ENCODE measurements around the gene TSACC.

Gene TSACC

DNA sequence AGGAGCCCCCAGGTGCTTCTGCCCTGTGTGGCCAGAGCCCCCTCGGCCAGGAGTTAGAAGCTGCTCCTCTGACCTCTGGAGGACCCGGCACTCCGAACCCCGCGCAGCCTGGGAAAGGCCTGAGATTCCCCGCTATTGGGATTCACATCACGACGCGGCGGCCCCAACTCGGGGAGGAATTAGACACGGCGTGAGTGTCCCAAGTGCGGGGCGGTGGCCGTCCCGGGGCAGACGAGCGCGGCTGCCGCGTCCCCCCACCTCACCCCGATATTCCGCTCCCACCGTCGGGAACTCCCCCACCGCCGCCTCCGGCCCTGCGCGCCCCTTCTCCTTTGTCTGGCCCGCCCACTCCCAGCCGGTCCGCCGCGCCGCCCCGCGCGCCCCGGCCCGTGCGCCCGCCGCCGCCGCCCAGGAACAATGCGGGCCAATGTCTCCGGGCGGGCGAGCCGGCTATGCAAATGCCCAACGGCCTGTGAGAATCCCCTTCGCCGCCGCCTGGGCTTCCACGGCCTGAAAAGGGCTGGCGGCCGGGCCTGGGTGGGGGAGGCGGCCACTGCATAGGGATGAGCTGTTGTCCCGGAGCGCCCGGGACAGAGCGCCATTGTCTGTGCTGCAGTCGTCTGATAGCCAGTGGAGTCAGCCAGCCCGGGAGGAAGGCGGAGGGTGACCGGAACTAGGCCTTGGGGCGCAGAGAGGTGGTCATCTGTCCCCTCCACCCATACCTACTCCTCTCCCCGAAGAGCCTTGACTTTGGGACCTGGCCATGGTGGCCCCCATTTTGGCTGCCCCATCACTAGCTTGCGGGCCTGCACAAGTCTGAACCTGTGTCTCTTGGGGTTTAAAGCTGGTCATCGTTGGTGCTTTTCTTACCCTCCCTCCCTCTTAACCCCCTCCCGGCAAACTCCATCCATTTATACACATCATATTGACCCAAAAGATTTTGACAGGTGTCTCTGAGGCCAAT lies 50.1 kb downstream of the TSACC start:
- Mint-ChIP-seq H3K36me3 (ENCODE audit: low read depth) (no peaks in the 10 kb centered on the region), H3K4me3 (no peak overlapping the region), H3K4me1 (ENCODE audit: low read depth) (peaks cover 4% of the 10 kb centered on the region), H3K27ac (no peak overlapping the region), H3K27me3 (ENCODE audit: low read depth) (peaks cover 48% of the 10 kb centered on the region), H3K9me3 (no peaks in the 10 kb centered on the region)
- no peak for DNase-seq (ENCODE audit: low spot score)

DNA sequence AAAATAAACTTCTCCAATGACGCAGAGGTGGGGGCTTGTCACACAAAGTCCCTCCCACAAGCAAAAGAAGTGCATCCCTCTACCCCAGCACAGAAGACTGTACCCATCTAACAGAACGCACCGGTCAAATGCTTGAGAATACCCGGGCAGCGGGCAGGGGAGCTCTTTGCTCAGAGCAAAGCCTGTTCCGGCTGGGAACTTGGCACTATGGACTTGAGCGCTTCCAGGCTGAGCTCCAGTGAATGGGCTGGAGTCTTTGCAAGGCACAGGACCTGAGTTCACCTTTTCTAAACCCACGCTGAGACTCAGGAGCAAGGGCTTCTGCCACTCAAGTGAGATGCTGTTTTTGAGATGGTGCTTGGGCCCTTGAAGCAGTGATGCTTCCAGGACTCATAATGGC lies 51.0 kb downstream of the TSACC start:
- no peaks in the 10 kb centered on the region for H3K36me3 Mint-ChIP-seq (ENCODE audit: low read depth)
- H3K9me3 Mint-ChIP-seq: no peaks in the 10 kb centered on the region
- H3K27ac Mint-ChIP-seq: no peak overlapping the region
- H3K27me3 Mint-ChIP-seq (ENCODE audit: low read depth): peaks cover 48% of the 10 kb centered on the region
- H3K4me3 Mint-ChIP-seq: no peak overlapping the region
- H3K4me1 Mint-ChIP-seq (ENCODE audit: low read depth): peaks cover 4% of the 10 kb centered on the region
- DNase-seq (ENCODE audit: low spot score): no peak

DNA sequence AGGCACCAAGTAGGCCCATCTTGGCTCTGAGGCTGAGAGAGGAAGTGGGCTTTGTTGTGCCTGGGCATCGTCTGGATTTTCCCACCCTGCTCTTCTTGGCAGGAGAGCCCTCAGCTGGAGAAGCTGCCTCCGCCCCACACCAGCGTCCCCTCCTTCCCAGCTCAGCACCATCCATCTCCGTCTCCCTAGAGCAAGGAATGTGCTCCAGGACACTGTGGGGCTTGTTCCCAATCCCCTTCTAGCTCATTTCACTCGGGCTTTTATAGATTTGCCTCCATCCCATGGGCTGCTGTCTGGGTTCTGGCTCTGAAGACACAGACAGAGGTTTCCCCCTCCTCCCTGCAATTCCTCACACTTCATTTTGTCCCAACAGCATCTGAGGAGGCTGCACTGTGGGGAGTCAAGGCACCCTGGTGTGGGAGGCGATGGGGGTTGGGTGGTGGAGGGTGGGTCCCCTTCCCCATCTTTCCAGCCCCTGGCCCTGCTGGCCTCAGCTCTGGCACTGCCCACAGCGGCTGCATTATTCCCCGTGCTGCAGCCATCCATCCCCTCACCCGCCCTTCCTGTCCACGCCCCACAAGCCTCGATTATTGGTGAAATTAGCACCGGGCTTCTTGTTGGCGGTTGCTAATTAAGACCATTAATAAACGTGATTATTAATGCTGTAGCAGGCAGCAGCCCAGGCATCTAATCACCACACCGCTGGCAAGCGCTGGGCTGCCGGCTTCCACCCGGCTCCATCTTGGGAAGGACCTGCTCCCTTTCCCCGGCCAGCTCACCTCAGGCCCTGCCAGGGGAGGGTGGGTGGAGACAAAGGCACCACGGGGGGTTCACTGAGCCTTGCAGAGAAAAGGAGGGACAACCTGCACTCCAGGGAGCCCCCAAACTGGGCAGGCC lies 52.4 kb downstream of the TSACC start:
- H3K9me3 Mint-ChIP-seq: no peaks in the 10 kb centered on the region
- no peak overlapping the region for H3K4me3 Mint-ChIP-seq

DNA sequence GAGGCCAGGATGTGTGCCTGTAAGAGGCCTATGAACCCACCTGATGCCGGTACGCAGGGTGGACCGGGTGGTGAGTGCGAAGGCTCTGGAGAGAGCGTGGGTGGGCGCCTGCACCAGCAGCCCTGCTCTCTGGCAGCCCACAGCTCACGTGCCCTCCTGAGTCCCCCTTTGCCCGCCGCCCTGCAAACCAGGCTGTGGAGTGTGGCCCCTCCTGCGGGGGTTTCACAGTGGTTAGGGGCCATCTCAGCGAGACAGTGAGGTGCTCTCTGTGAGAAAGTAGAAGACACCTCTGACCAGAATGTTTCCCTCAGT lies 53.0 kb downstream of the TSACC start:
- DNase-seq (ENCODE audit: low spot score): no peak
- H3K36me3 Mint-ChIP-seq (ENCODE audit: low read depth): no peaks in the 10 kb centered on the region
- H3K27ac Mint-ChIP-seq: no peak overlapping the region
- H3K4me3 Mint-ChIP-seq: no peak overlapping the region
- no peaks in the 10 kb centered on the region for H3K9me3 Mint-ChIP-seq
- peaks cover 47% of the 10 kb centered on the region for H3K27me3 Mint-ChIP-seq (ENCODE audit: low read depth)
- H3K4me1 Mint-ChIP-seq (ENCODE audit: low read depth): no peaks in the 10 kb centered on the region

More for the DNA sequence above, 52.4 kb downstream of the TSACC start:
- H3K27me3 Mint-ChIP-seq (ENCODE audit: low read depth): peaks cover 52% of the 10 kb centered on the region
- DNase-seq (ENCODE audit: low spot score): no peak
- no peaks in the 10 kb centered on the region for H3K36me3 Mint-ChIP-seq (ENCODE audit: low read depth)
- H3K27ac Mint-ChIP-seq: no peak overlapping the region
- H3K4me1 Mint-ChIP-seq (ENCODE audit: low read depth): peaks cover 3% of the 10 kb centered on the region

DNA sequence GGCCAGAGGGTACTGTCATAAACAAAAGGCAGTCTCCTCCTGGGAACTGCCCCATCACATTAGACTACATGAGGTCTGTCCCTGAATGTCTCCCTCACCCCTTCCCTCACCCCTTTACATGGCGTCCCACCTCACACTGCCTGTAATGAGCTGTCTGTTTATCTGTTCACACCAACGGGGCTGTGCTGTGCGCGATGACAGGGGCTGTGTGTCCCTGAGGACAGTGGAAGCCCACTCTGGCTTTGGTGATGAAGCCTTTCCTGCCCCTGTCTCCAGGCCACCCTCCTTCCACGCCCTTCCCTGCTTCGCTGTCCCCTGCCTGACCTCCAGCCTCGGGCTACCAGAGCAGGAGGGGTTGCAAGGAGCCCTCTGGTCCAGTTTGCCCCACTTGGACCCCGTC lies 53.4 kb downstream of the TSACC start:
- Mint-ChIP-seq H3K4me3 (no peak overlapping the region), H3K36me3 (ENCODE audit: low read depth) (no peaks in the 10 kb centered on the region), H3K27ac (no peak overlapping the region), H3K9me3 (no peaks in the 10 kb centered on the region), H3K4me1 (ENCODE audit: low read depth) (no peaks in the 10 kb centered on the region), H3K27me3 (ENCODE audit: low read depth) (peaks cover 43% of the 10 kb centered on the region)
- no peak for DNase-seq (ENCODE audit: low spot score)

DNA sequence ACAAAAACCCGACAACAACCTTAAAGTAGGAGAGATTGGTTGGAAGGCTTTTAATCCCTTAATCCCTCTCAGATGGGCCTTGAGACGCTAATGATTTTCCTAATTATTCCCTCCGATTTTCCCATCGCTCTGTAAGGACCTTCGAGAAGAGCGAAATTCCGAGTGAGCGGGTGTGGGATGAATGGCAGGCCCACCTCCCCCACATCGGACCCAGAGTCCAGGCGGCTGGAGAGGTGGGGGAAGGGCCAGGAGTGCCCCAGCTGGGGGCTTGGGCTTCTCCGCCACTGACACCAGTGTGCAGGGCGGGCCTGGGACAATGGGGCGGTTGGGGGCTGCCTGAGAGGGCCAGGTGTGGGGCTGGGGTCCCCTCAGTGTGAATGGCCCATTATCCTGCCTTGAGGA lies 54.1 kb downstream of the TSACC start:
- Mint-ChIP-seq H3K27me3 (ENCODE audit: low read depth) (peaks cover 36% of the 10 kb centered on the region), H3K9me3 (no peaks in the 10 kb centered on the region), H3K36me3 (ENCODE audit: low read depth) (no peaks in the 10 kb centered on the region), H3K27ac (no peak overlapping the region), H3K4me3 (no peak overlapping the region), H3K4me1 (ENCODE audit: low read depth) (no peaks in the 10 kb centered on the region)
- no peak for DNase-seq (ENCODE audit: low spot score)

DNA sequence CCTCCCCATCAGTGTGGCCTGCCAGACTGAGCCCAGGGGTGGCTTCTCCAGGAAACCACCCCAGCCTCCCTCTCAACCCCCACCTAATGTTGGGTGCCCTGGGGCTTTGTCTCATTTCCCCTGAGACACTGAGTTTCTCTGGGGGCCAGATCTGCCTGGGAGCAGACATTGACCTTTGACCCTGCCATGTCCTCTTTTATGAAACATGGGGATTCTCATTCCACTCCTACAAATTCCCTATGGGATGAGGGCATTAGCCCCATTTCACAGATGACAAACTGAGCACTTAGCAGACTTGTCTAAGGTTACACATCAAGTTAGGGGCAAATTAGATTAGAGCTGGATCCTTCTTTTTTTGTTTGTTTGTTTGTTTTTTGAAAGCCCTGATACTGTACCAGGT lies 54.8 kb downstream of the TSACC start:
- H3K27me3 Mint-ChIP-seq (ENCODE audit: low read depth): peaks cover 31% of the 10 kb centered on the region
- no peaks in the 10 kb centered on the region for H3K4me1 Mint-ChIP-seq (ENCODE audit: low read depth)
- H3K36me3 Mint-ChIP-seq (ENCODE audit: low read depth): no peaks in the 10 kb centered on the region
- H3K27ac Mint-ChIP-seq: no peak overlapping the region
- no peaks in the 10 kb centered on the region for H3K9me3 Mint-ChIP-seq
- DNase-seq (ENCODE audit: low spot score): no peak
- H3K4me3 Mint-ChIP-seq: no peak overlapping the region

DNA sequence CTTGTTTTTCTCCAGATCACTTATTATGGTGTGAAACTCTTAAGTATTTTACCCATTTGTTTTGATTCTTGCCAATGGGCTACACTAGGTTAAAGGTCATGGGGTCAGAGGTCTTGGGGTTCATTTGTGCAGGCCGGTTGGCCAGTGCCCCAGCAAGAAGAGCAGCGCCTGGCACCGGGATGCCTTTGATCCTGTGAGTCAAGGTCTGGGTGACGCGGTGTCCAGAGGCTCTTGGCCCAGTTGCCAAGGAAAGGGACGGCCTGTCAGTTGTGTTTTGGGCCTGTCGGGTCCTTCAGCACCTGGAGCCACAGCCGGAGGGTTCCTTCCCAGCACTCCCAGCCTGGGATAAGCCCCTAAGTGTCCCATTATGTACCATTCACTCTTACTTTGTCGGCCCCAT lies 55.8 kb downstream of the TSACC start:
- no peak for DNase-seq (ENCODE audit: low spot score)
- no peak overlapping the region for H3K27ac Mint-ChIP-seq

DNA sequence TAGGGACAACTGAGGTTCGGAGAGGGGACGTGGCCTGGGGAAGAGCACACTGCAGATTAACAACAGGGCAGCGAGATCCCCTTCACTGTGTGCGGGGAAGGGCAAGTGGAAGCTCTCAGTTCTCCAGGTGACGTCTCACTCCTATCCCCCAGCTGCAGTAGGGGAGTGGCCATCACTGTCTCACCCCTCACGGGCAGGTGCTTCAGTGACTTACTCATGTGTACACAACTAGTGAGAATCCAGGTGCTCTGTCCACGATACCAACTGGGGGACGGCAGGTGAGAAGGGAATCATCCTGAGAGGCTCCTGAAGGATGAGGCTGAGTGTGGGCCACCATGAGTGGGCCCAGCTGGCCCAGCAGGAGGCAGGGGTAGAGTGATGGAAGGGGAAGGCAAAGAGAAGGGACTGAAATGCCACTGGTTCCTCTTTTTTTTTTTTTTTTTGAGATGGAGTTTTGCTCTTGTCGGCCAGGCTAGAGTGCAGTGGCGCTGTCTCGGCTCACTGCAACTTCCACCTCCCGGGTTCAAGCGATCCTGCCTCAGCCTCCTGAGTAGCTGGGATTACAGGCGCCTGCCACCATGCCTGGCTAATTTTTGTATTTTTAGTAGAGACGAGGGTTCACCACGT lies 56.6 kb downstream of the TSACC start:
- Mint-ChIP-seq H3K27me3 (ENCODE audit: low read depth) (peaks cover 23% of the 10 kb centered on the region), H3K4me3 (no peak overlapping the region), H3K9me3 (no peaks in the 10 kb centered on the region), H3K36me3 (ENCODE audit: low read depth) (no peaks in the 10 kb centered on the region), H3K4me1 (ENCODE audit: low read depth) (no peaks in the 10 kb centered on the region), H3K27ac (no peak overlapping the region)
- DNase-seq (ENCODE audit: low spot score): no peak

More for the DNA sequence above, 55.8 kb downstream of the TSACC start:
- H3K36me3 Mint-ChIP-seq (ENCODE audit: low read depth): no peaks in the 10 kb centered on the region
- H3K27me3 Mint-ChIP-seq (ENCODE audit: low read depth): peaks cover 28% of the 10 kb centered on the region
- no peaks in the 10 kb centered on the region for H3K9me3 Mint-ChIP-seq
- H3K4me1 Mint-ChIP-seq (ENCODE audit: low read depth): no peaks in the 10 kb centered on the region
- no peak overlapping the region for H3K4me3 Mint-ChIP-seq

All from T-helper 2 cell treated with Interferon-gamma antibody and Interleukin-4, amounts not matched to agents 5 μg/mL and 100 μg/mL, for 36 hours (primary cell).